ENCODE results near the gene NOSTRIN. TPM values are rescaled to one million over a fixed set of nuclear protein-coding genes. Genes with fewer than 3 reads are reported as not detected.

The NOSTRIN gene
- total and polyA plus RNA-seq, 2 experiments from 2014 or later, result 0.92 to 2.9 TPM

DNA sequence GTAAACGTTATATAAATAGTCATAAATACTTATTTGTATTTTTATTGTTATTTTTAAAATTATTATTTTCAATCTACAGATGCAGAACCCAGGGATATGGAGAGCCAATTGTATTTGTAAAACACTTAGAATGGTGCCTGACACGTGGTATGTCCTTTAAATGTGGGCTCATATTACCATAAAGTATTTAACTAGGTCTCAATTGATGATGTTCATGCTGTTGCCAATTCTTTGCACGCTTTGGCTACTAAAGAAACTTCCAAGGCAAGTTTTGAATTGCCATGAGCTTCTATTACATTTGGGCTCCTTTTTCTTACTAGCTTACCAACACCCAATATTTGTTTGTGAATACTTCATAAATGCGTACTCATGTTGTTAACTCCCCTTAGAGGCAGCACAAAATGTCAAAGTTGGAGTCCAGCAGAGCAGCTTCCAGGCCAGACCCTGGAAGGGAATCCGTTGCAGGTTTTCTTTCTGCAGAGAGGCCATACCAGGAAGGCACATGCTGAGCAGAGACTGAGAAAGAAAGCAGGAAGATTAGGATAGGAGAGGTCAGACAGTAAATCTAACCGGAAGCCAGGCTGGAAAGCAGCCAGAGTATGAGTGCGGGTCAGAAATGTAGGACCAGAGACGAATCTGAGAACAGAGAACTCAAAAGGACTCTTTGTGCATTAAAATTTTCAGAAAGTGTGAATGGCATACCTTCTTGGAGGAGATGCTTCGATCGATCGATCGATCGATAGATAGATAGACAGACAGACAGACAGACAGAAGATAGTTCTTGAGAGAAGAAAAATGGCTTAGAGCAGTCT is 4.2 kb upstream of the NOSTRIN start:
- no peak overlapping the region for H3K27ac ChIP-seq
- no peaks in the 10 kb centered on the region for H3K9me3 ChIP-seq (ENCODE audit: low read depth)
- no peak overlapping the region for H3K4me3 ChIP-seq
- TF ChIP-seq, protein P1, sequence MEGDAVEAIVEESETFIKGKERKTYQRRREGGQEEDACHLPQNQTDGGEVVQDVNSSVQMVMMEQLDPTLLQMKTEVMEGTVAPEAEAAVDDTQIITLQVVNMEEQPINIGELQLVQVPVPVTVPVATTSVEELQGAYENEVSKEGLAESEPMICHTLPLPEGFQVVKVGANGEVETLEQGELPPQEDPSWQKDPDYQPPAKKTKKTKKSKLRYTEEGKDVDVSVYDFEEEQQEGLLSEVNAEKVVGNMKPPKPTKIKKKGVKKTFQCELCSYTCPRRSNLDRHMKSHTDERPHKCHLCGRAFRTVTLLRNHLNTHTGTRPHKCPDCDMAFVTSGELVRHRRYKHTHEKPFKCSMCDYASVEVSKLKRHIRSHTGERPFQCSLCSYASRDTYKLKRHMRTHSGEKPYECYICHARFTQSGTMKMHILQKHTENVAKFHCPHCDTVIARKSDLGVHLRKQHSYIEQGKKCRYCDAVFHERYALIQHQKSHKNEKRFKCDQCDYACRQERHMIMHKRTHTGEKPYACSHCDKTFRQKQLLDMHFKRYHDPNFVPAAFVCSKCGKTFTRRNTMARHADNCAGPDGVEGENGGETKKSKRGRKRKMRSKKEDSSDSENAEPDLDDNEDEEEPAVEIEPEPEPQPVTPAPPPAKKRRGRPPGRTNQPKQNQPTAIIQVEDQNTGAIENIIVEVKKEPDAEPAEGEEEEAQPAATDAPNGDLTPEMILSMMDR (IDR thresholded peaks at IDR 0.05; ENCODE audit: low read depth, low read length), result no peak
- peaks cover 12% of the 10 kb centered on the region for H3K4me1 ChIP-seq (ENCODE audit: low read depth)
- no peaks in the 10 kb centered on the region for H3K27me3 ChIP-seq
- peak; percentile 21 to 39 for DNase-seq (ENCODE audit: low read depth in 1 of 2, low spot score in 1 of 2)
- no peaks in the 10 kb centered on the region for H3K36me3 ChIP-seq

DNA sequence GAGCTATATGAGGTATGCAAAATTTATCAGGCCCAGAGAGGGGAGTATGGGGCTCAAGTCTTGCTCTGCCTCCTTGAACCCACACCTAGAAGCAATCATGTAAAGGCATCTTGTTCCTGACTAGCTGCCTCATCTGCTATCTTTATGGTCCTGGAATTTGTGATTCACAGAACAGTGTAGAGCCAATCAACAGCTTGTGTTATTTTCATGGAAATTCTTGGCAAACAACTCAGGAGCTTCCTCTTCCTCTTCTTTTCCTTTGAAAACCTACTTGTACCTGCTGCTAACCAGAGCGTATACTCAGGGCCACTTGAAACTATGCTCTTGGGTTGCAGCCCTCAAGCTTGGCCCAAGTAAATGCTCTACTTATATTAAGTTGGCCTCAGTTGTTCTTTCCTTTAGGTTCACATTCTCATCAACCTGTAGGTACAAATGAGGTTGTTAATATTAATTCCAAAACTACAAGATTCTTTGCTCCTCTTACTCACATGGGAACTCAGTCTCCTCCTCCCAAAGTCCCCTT is 3.5 kb upstream of the NOSTRIN start:
- peaks cover 14% of the 10 kb centered on the region for H3K4me1 ChIP-seq (ENCODE audit: low read depth)
- no peak overlapping the region for H3K4me3 ChIP-seq

DNA sequence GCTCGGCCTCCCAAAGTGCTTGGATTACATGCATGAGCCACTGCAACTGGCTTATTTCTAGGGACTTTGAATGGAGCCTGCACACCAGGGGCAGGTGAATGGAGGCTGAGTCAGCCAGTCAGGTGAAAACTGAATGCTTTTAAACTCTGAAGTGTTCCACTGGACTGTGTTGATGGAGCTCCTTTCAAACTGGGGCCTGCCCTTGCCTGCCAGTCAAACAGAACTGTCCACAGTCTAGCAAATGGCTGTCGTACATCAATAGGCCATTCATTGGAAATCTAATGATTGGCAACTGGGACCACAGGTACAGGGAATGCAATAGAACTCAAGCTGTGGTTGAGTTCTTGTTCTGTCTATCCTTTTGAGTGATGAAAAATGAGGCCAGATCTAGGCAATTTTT is 966 bp upstream of the NOSTRIN start:
- TF ChIP-seq, protein P1 (IDR thresholded peaks at IDR 0.05; ENCODE audit: low read depth, low read length), result no peak
- Histone ChIP-seq H3K9me3 (ENCODE audit: low read depth) (no peaks in the 10 kb centered on the region), H3K4me3 (no peak overlapping the region), H3K27me3 (no peaks in the 10 kb centered on the region), H3K27ac (peak overlapping the region; percentile 67), H3K4me1 (ENCODE audit: low read depth) (peaks cover 14% of the 10 kb centered on the region), H3K36me3 (no peaks in the 10 kb centered on the region)
- DNase-seq (ENCODE audit: low read depth in 1 of 2, low spot score in 1 of 2), result no peak

More for the DNA sequence above, 3.5 kb upstream of the NOSTRIN start:
- Histone ChIP-seq H3K9me3 (ENCODE audit: low read depth) (no peaks in the 10 kb centered on the region), H3K27ac (no peak overlapping the region), H3K36me3 (no peaks in the 10 kb centered on the region), H3K27me3 (no peaks in the 10 kb centered on the region)
- DNase-seq (ENCODE audit: low read depth in 1 of 2, low spot score in 1 of 2), result no peak
- TF ChIP-seq, protein P1 (IDR thresholded peaks at IDR 0.05; ENCODE audit: low read depth, low read length), result no peak

DNA sequence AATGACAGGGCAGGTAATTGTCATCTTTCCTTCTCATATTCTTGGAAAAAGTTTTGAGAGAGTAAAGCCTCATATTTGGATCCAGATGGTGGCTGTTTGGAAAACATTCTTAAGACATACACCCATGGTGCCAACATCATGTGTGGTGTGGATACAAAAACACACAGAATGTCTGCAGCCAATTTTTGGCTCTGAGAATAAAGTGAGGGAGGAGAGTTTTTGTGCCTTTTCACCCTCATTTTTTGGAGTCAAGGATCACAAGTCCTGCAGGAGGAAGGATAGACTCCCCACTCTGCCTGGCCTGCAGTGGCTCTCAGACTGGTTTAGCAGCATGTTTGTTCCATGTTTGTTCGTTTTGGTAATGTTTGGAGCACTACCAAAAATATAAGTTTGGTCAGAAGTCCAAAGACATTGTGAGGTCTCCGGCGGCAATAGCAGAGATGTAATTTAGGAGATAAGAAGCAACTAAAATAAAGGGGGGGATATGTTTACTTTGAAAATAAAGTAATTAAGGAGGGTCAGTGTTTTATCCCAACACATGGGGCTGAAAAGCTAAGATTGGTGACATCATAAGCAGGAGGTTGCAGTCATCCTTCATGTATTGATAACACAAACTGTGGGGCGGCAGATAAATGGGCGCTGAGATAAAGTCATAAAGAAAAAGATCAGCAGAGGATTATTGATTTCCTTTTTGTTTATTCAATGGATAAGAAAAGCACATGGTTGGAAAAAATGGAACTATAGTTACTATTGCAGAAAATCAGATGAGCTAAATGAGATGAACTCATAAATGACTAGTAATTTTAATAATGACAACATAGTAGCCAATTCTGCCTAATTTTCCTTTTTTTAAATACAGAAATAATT is 655 bp downstream of the NOSTRIN start:
- no peaks in the 10 kb centered on the region for H3K9me3 ChIP-seq (ENCODE audit: low read depth)
- H3K27ac ChIP-seq, result peak overlapping the region; percentile 67
- no peaks in the 10 kb centered on the region for H3K36me3 ChIP-seq
- H3K4me3 ChIP-seq, result no peak overlapping the region
- no peak for DNase-seq (ENCODE audit: low read depth in 1 of 2, low spot score in 1 of 2)
- H3K4me1 ChIP-seq (ENCODE audit: low read depth), result peaks cover 14% of the 10 kb centered on the region
- no peaks in the 10 kb centered on the region for H3K27me3 ChIP-seq
- TF ChIP-seq, protein P1 (IDR thresholded peaks at IDR 0.05; ENCODE audit: low read depth, low read length), result no peak

DNA sequence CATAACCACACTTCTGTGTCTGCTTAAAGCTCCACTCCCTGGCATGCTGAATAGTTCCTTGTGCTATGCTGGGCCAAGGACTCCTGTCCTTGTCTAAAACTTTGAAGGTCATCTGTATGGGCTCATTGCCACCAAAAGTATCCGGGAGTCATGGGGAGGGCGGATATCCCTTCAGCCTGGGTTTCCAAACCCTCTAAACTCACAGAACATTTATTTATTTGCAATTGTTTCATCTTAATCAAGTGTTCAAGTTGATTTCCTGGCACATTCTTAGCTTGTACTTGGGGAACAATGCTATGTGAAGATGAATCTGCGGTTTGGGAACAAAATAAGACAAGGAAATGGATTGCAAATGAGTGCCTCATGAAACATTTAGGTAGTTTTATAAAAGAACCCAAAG is 1.8 kb downstream of the NOSTRIN start:
- DNase-seq (ENCODE audit: low read depth in 1 of 2, low spot score in 1 of 2), result no peak
- no peaks in the 10 kb centered on the region for H3K27me3 ChIP-seq
- peaks cover 14% of the 10 kb centered on the region for H3K4me1 ChIP-seq (ENCODE audit: low read depth)
- no peaks in the 10 kb centered on the region for H3K36me3 ChIP-seq
- H3K4me3 ChIP-seq, result no peak overlapping the region
- TF ChIP-seq, protein P1 (IDR thresholded peaks at IDR 0.05; ENCODE audit: low read depth, low read length), result no peak
- H3K9me3 ChIP-seq (ENCODE audit: low read depth), result no peaks in the 10 kb centered on the region
- H3K27ac ChIP-seq, result no peak overlapping the region

Data from cardiac muscle cell (in vitro differentiated cells and primary cell).